HepG2 (cell line): Measurements from ENCODE around the gene TMEM164. TPM values are rescaled to one million over a fixed set of nuclear protein-coding genes. Genes with fewer than 3 reads are reported as not detected.

Experiments used
- ATAC-seq: fragments of 200-7000 bp; cut with Tn5 transposase; 3 replicates; pipeline ENCODE4 v1.9.1; 2020; ENCODE audit warnings: mild to moderate bottlenecking, moderate library complexity
- BruUV-seq: library from RNA; stranded (reverse); fragments of 400-500 nt; replicated peaks from 2 replicates; lab custom pipeline; 2021; lab: Mats Ljungman, UMichigan
- CTCF ChIA-PET: fragments of 300-600 bp; formaldehyde crosslinking; extraction: SDS; loops from one replicate; lab custom pipeline; 2021; ENCODE audit warnings: low total read pairs, inconsistent platforms, low intra/inter-chr PET ratio; lab: Yijun Ruan, JAX
- POLR2A ChIA-PET: fragments of 350-600 bp; sonication (Branson Sonifier 250); formaldehyde crosslinking; loops from one replicate; lab custom pipeline; 2020; ENCODE audit warnings: antibody characterized with exemption, inconsistent platforms; lab: Yijun Ruan, JAX
- DNase-seq: peaks from one replicate; pipeline ENCODE4 v3.0.0-alpha.2; 2015; ENCODE audit warnings: low spot score
- FAIRE-seq: peaks from 3 replicates; lab custom pipeline; 2011; peaks lifted over from hg19 to GRCh38; lab: Jason Lieb, UNC
- H2AFZ ChIP-seq: one replicate; pipeline ENCODE4 v1.6.1; 2011; ENCODE audit warnings: low read length, inconsistent platforms
- H3K27ac ChIP-seq: fragments of 300-600 bp; 3 replicates; pipeline ENCODE4 v1.8.0; 2011; ENCODE audit warnings: mixed run types, mild to moderate bottlenecking, mixed read lengths, low read length, inconsistent platforms; ENCODE audit not compliant: insufficient read depth; ENCODE audit errors: extremely low read length
- H3K27me3 ChIP-seq, 2 experiments: fragments of 200-600 bp in 1 of 2; 2 replicates in 1 of 2; 3 replicates in 1 of 2; pipeline versions ENCODE4 v1.6.0 to v1.8.0; 2011; ENCODE audit warnings: low read length in 2 of 2, mild to moderate bottlenecking in 2 of 2, moderate library complexity in 2 of 2, inconsistent platforms in 1 of 2; ENCODE audit not compliant: insufficient read depth in 2 of 2, control insufficient read depth in 1 of 2
- H3K36me3 ChIP-seq, 2 experiments: fragments of 200-600 bp in 1 of 2; replicated peaks in 1 of 2; 2 replicates in 1 of 2; 3 replicates in 1 of 2; pipeline versions ENCODE4 v1.5.1 to v1.8.0; 2011; ENCODE audit warnings: low read length in 2 of 2, inconsistent platforms in 1 of 2; ENCODE audit not compliant: insufficient read depth in 2 of 2, control insufficient read depth in 1 of 2
- H3K4me1 ChIP-seq: 2 replicates; pipeline ENCODE4 v1.5.1; 2012; ENCODE audit warnings: low read length, inconsistent platforms; ENCODE audit not compliant: insufficient read depth
- H3K4me2 ChIP-seq: 2 replicates; pipeline ENCODE4 v1.6.0; 2011; ENCODE audit warnings: low read depth, low read length, inconsistent platforms
- H3K4me3 ChIP-seq, 3 experiments: fragments of 200-600 bp in 1 of 3; sonication (generic), shearing (Covaris generic) in 1 of 3; replicated peaks in 1 of 3; 2 replicates each; pipeline ENCODE4 v1.5.1; 2011 to 2016; ENCODE audit warnings: low read length in 3 of 3, inconsistent platforms in 2 of 3, low read depth in 2 of 3, mild to moderate bottlenecking in 2 of 3, control low read depth in 1 of 3, mixed read lengths in 1 of 3; ENCODE audit not compliant: insufficient read depth in 1 of 3
- H3K79me2 ChIP-seq: one replicate; pipeline ENCODE4 v1.6.1; 2011; ENCODE audit warnings: low read length, inconsistent platforms; ENCODE audit not compliant: insufficient read depth
- H3K9ac ChIP-seq: 2 replicates; pipeline ENCODE4 v1.6.0; 2011; ENCODE audit warnings: mild to moderate bottlenecking, low read depth, low read length, inconsistent platforms; ENCODE audit not compliant: insufficient read depth
- H3K9me3 ChIP-seq: 2 replicates; pipeline ENCODE4 v1.5.1; 2012; ENCODE audit warnings: mild to moderate bottlenecking, low read length
- H4K20me1 ChIP-seq: 2 replicates; pipeline ENCODE4 v1.6.0; 2011; ENCODE audit warnings: inconsistent platforms, mild to moderate bottlenecking, low read length, moderate library complexity; ENCODE audit not compliant: insufficient read depth
- CREB3 ChIP-seq: sonication (generic); formaldehyde crosslinking; IDR thresholded peaks from 2 replicates; pipeline ENCODE4 v1.5.0; 2020; ENCODE audit warnings: missing genetic modification reagents
- KAT8 ChIP-seq: IDR thresholded peaks from 2 replicates; pipeline ENCODE4 v1.6.1; 2016; ENCODE audit warnings: missing genetic modification reagents, missing compliant biosample characterization
- RERE ChIP-seq: IDR thresholded peaks from 2 replicates; pipeline ENCODE4 v1.6.1; 2016; ENCODE audit warnings: low read depth, missing genetic modification reagents, missing compliant biosample characterization
- YY1 ChIP-seq: IDR thresholded peaks from 2 replicates; pipeline ENCODE4 v1.6.1; 2011; ENCODE audit warnings: low read length, low read depth, moderate library complexity, mild to moderate bottlenecking; ENCODE audit not compliant: insufficient read depth, insufficient replicate concordance
- ZFP91 ChIP-seq: sonication (generic); formaldehyde crosslinking; IDR thresholded peaks from 2 replicates; pipeline ENCODE4 v1.9.0; 2022; ENCODE audit warnings: missing genetic modification reagents, mild to moderate bottlenecking, borderline replicate concordance
- ZNF101 ChIP-seq: sonication (generic); formaldehyde crosslinking; IDR thresholded peaks from 2 replicates; pipeline ENCODE4 v1.4.0; 2020; ENCODE audit warnings: mild to moderate bottlenecking, low read depth, missing genetic modification reagents, borderline replicate concordance
- ZNF260 ChIP-seq: sonication (generic); formaldehyde crosslinking; IDR thresholded peaks from 2 replicates; pipeline ENCODE4 v1.4.0; 2020; ENCODE audit warnings: missing genetic modification reagents, low read depth, mild to moderate bottlenecking, borderline replicate concordance
- ZNF850 ChIP-seq: sonication (generic); formaldehyde crosslinking; conservative IDR thresholded peaks from 2 replicates; pipeline ENCODE4 v1.9.0; 2021; ENCODE audit warnings: mild to moderate bottlenecking, missing genetic modification reagents
- WGBS: methylation state at CpG from one replicate; pipeline ENCODE4 v1.1.6; 2017; ENCODE audit warnings: low lambda C conversion rate; 5-methylcytosine and 5-hydroxymethylcytosine counted together
- in situ Hi-C: cut with HindIII; loops from 2 replicates; pipeline ENCODE4 v1.10.0; 2017; ENCODE audit warnings: low pct_unique_long_range_greater_than_20kb; ENCODE audit not compliant: extremely low pct_ligation_motif_present
- intact Hi-C: fragments of 100-400 bp; cut with micrococcal nuclease; formaldehyde crosslinking; loops from one replicate; pipeline ENCODE4 v1.10.0; 2022; ENCODE audit not compliant: unreplicated experiment
- polyA plus RNA-seq, 8 experiments: library from polyadenylated mRNA; depleted of rRNA in 3 of 8; stranded (reverse) in 7 of 8; unstranded in 1 of 8; fragments of >200 nt; fragmentation: Illumina TruSeq in 4 of 8; extraction: Trizol in 4 of 8; gene quantifications; 2 replicates each; pipeline versions ENCODE4 v1.2.1 to v1.2.3, GENCODE V29; 2011 to 2016; ENCODE audit warnings: low read depth in 4 of 8, missing spikeins in 1 of 8, mixed read lengths in 1 of 8; ENCODE audit not compliant: insufficient read depth in 1 of 8
- total RNA-seq, 5 experiments: library from RNA; depleted of rRNA; stranded (reverse); fragments of >200 nt; fragmentation: Illumina TruSeq; extraction: Trizol; gene quantifications; 2 replicates each; pipeline ENCODE4 v1.2.3, GENCODE V29; 2016; ENCODE audit warnings: low read depth in 1 of 5

The TMEM164 gene
- total and polyA plus RNA-seq, 2 of the 13 experiments (the other 11 are each of a cell fraction or from before 2014, with no cell fraction given), result 5.8 to 13.2 TPM

GRCh38 chrX:110022599-110023448, 19.9 kb downstream of the TMEM164 start:
- H3K27me3 ChIP-seq, result no peaks in the 10 kb centered on the region
- no peak for TF ChIP-seq ZNF101
- TF ChIP-seq ZFP91 (CRISPR knock-in tag), result no peak
- no peak for TF ChIP-seq ZNF260 (CRISPR knock-in tag)
- TF ChIP-seq CREB3, result no peak
- no peak for TF ChIP-seq ZNF850 (CRISPR knock-in tag)
- no peak for TF ChIP-seq YY1
- TF ChIP-seq RERE, result no peak
- TF ChIP-seq KAT8, result no peak
- ChIA-PET CTCF (no interaction called here), POLR2A (no interaction called here)
- H3K4me1 ChIP-seq, result no peaks in the 10 kb centered on the region
- no peak overlapping the region for H3K9ac ChIP-seq
- H3K36me3 ChIP-seq, result no peaks in the 10 kb centered on the region
- no peak for DNase-seq
- intact Hi-C loops, result no loop called here
- 92% methylated on average over 5 of the region's 5 CpGs for WGBS
- FAIRE-seq, result no peak
- in situ Hi-C loops, result no loop called here
- no peaks in the 10 kb centered on the region for H3K79me2 ChIP-seq
- H3K9me3 ChIP-seq, result no peaks in the 10 kb centered on the region
- no TSS peak for BruUV-seq
- H3K27ac ChIP-seq, result no peak overlapping the region
- H4K20me1 ChIP-seq, result no peaks in the 10 kb centered on the region
- H2AFZ ChIP-seq, result no peak overlapping the region
- no peak for ATAC-seq
- H3K4me3 ChIP-seq, result no peak overlapping the region
- no peak overlapping the region for H3K4me2 ChIP-seq
